H9 (cell line): Measurements from ENCODE around the gene WDR5. TPM values are rescaled to one million over a fixed set of nuclear protein-coding genes. Genes with fewer than 3 reads are reported as not detected.

Source experiments
- DNase-seq: peaks from one replicate; pipeline ENCODE4 v3.0.0-alpha.2; 2017
- H2AFZ ChIP-seq: one replicate; pipeline ENCODE4 v1.6.1; 2013; ENCODE audit warnings: mild to moderate bottlenecking, low read length, control low read depth, moderate library complexity
- H2AK5ac ChIP-seq: 2 replicates; pipeline ENCODE4 v1.6.1; 2013; ENCODE audit warnings: low read length, control low read depth, mixed read lengths; ENCODE audit not compliant: insufficient read length
- H2BK120ac ChIP-seq: one replicate; pipeline ENCODE4 v1.6.1; 2013; ENCODE audit warnings: low read depth, mild to moderate bottlenecking, low read length, control low read depth, inconsistent platforms; ENCODE audit not compliant: poor library complexity, severe bottlenecking
- H2BK12ac ChIP-seq: 2 replicates; pipeline ENCODE4 v1.6.1; 2013; ENCODE audit warnings: low read length, control low read depth, mixed read lengths, low read depth; ENCODE audit not compliant: insufficient read length
- H2BK15ac ChIP-seq: 2 replicates; pipeline ENCODE4 v1.6.1; 2013; ENCODE audit warnings: low read depth, low read length, control low read depth
- H2BK20ac ChIP-seq: one replicate; pipeline ENCODE4 v1.6.1; 2013; ENCODE audit warnings: low read depth, mild to moderate bottlenecking, low read length, control low read depth, inconsistent platforms; ENCODE audit not compliant: poor library complexity, severe bottlenecking
- H2BK5ac ChIP-seq: 2 replicates; pipeline ENCODE4 v1.6.1; 2013; ENCODE audit warnings: low read length, control low read depth, mixed read lengths; ENCODE audit not compliant: insufficient read length
- H3K14ac ChIP-seq: 2 replicates; pipeline ENCODE4 v1.6.1; 2013; ENCODE audit warnings: low read length, control low read depth; ENCODE audit not compliant: insufficient read depth
- H3K18ac ChIP-seq: 2 replicates; pipeline ENCODE4 v1.6.1; 2013; ENCODE audit warnings: low read depth, mild to moderate bottlenecking, mixed read lengths, low read length, control low read depth; ENCODE audit not compliant: insufficient read length
- H3K23ac ChIP-seq: 2 replicates; pipeline ENCODE4 v1.6.1; 2013; ENCODE audit warnings: low read length, control low read depth, mixed read lengths, low read depth; ENCODE audit not compliant: insufficient read length
- H3K23me2 ChIP-seq: 2 replicates; pipeline ENCODE4 v1.6.1; 2013; ENCODE audit warnings: low read depth, mild to moderate bottlenecking, mixed read lengths, low read length, control low read depth; ENCODE audit not compliant: insufficient read length, poor library complexity, severe bottlenecking
- H3K27ac ChIP-seq: 2 replicates; pipeline ENCODE4 v1.5.1; 2013; ENCODE audit warnings: low read length, control low read depth, mixed read lengths, low read depth; ENCODE audit not compliant: insufficient read length
- H3K27me3 ChIP-seq: 2 replicates; pipeline ENCODE4 v1.6.1; 2013; ENCODE audit warnings: low read length, control low read depth, inconsistent platforms; ENCODE audit not compliant: insufficient read depth
- H3K4ac ChIP-seq: 2 replicates; pipeline ENCODE4 v1.6.1; 2013; ENCODE audit warnings: low read depth, mild to moderate bottlenecking, control low read depth, inconsistent platforms, low read length, moderate library complexity
- H3K4me1 ChIP-seq: 2 replicates; pipeline ENCODE4 v1.6.1; 2013; ENCODE audit warnings: low read length, control low read depth, inconsistent platforms; ENCODE audit not compliant: insufficient read depth
- H3K4me2 ChIP-seq: 2 replicates; pipeline ENCODE4 v1.6.1; 2013; ENCODE audit warnings: low read length, control low read depth, mixed read lengths; ENCODE audit not compliant: insufficient read length, insufficient read depth
- H3K56ac ChIP-seq: 2 replicates; pipeline ENCODE4 v1.6.1; 2013; ENCODE audit warnings: low read depth, mild to moderate bottlenecking, mixed read lengths, low read length, control low read depth; ENCODE audit not compliant: insufficient read length
- H3K79me1 ChIP-seq: 2 replicates; pipeline ENCODE4 v1.6.1; 2013; ENCODE audit warnings: low read depth, mild to moderate bottlenecking, moderate library complexity, low read length, control low read depth, inconsistent platforms; ENCODE audit not compliant: insufficient read depth, poor library complexity, severe bottlenecking
- H3K79me2 ChIP-seq: 2 replicates; pipeline ENCODE4 v1.6.1; 2013; ENCODE audit warnings: low read length, control low read depth, inconsistent platforms; ENCODE audit not compliant: insufficient read depth
- H3K9ac ChIP-seq: 2 replicates; pipeline ENCODE4 v1.6.1; 2013; ENCODE audit warnings: low read length, control low read depth, mixed read lengths; ENCODE audit not compliant: insufficient read length; ENCODE audit errors: extremely low read depth
- H3K9me3 ChIP-seq: one replicate; pipeline ENCODE4 v1.6.1; 2013; ENCODE audit warnings: low read depth, low read length, inconsistent platforms; ENCODE audit not compliant: control insufficient read depth
- H3T11ph ChIP-seq: one replicate; pipeline ENCODE4 v1.6.1; 2013; ENCODE audit warnings: mild to moderate bottlenecking, low read length, control low read depth, inconsistent platforms
- H4K20me1 ChIP-seq: one replicate; pipeline ENCODE4 v1.6.1; 2013; ENCODE audit not compliant: control insufficient read depth, insufficient read length, insufficient read depth
- H4K5ac ChIP-seq: 2 replicates; pipeline ENCODE4 v1.6.1; 2013; ENCODE audit warnings: low read depth, mild to moderate bottlenecking, mixed read lengths, low read length, control low read depth; ENCODE audit not compliant: insufficient read length
- H4K8ac ChIP-seq: replicated peaks from 2 replicates; pipeline ENCODE4 v1.6.1; 2013; ENCODE audit warnings: low read length, control low read depth, mixed read lengths, low read depth; ENCODE audit not compliant: insufficient read length
- H4K91ac ChIP-seq: 2 replicates; pipeline ENCODE4 v1.6.1; 2013; ENCODE audit warnings: low read depth, mild to moderate bottlenecking, moderate library complexity, mixed read lengths, low read length, control low read depth; ENCODE audit not compliant: insufficient read length
- H3K27ac Mint-ChIP-seq, 3 experiments: 2 replicates in 2 of 3; 3 replicates in 1 of 3; pipeline ENCODE4 v1.8.0; 2020 to 2021; ENCODE audit warnings: mixed read lengths in 3 of 3, mild to moderate bottlenecking in 1 of 3, moderate library complexity in 1 of 3
- H3K27me3 Mint-ChIP-seq: 2 replicates; pipeline ENCODE4 v1.8.0; 2021; ENCODE audit warnings: low read depth, mild to moderate bottlenecking, moderate library complexity, mixed read lengths
- H3K36me3 Mint-ChIP-seq, 3 experiments: 2 replicates in 2 of 3; 3 replicates in 1 of 3; pipeline ENCODE4 v1.8.0; 2020 to 2021; ENCODE audit warnings: low read depth in 3 of 3, mixed read lengths in 3 of 3; ENCODE audit not compliant: insufficient read depth in 1 of 3
- H3K4me1 Mint-ChIP-seq, 2 experiments: 2 replicates each; pipeline ENCODE4 v1.8.0; 2020; ENCODE audit warnings: mixed read lengths in 2 of 2
- H3K4me3 Mint-ChIP-seq, 2 experiments: 2 replicates in 1 of 2; 3 replicates in 1 of 2; pipeline ENCODE4 v1.8.0; 2020 to 2021; ENCODE audit warnings: mild to moderate bottlenecking in 2 of 2, mixed read lengths in 2 of 2, moderate library complexity in 1 of 2
- H3K9me3 Mint-ChIP-seq, 2 experiments: 2 replicates in 1 of 2; 3 replicates in 1 of 2; pipeline ENCODE4 v1.8.0; 2020; ENCODE audit warnings: mild to moderate bottlenecking in 2 of 2, mixed read lengths in 2 of 2, moderate library complexity in 1 of 2
- CTCF ChIP-seq: fragments of 200-600 bp; sonication (generic); conservative IDR thresholded peaks from 3 replicates; pipeline ENCODE4 v1.8.0; 2021; ENCODE audit warnings: antibody characterized with exemption, mild to moderate bottlenecking
- WGBS: extraction: QIAGEN DNeasy Blood & Tissue Kit; methylation state at CpG from one replicate; pipeline ENCODE4 v1.1.7; 2013; ENCODE audit warnings: missing lambda C conversion rate, low lambda C conversion rate, mixed read lengths; ENCODE audit not compliant: insufficient read length; ENCODE audit errors: extremely low coverage; 5-methylcytosine and 5-hydroxymethylcytosine counted together
- total RNA-seq: library from RNA; stranded (reverse); gene quantifications from 2 replicates; pipeline ENCODE4 v1.2.1, GENCODE V29; 2021

The WDR5 gene
- total RNA-seq, 1 experiment from 2014 or later = 72.3 TPM

GRCh38 chr9:134204041-134204440 is 68.2 kb downstream of the WDR5 start:
- H3K4me1 ChIP-seq = no peaks in the 10 kb centered on the region
- no peaks in the 10 kb centered on the region for H3K23me2 ChIP-seq
- H2BK12ac ChIP-seq = no peak overlapping the region
- H3K79me2 ChIP-seq = no peaks in the 10 kb centered on the region
- no peaks in the 10 kb centered on the region for H3K9me3 ChIP-seq
- no peak overlapping the region for H4K8ac ChIP-seq
- H3K27me3 ChIP-seq = no peaks in the 10 kb centered on the region
- H3K56ac ChIP-seq = no peak overlapping the region
- no peak overlapping the region for H3K23ac ChIP-seq
- H3K9ac ChIP-seq = no peak overlapping the region
- Mint-ChIP-seq H3K4me1 (peaks cover 5 to 9% of the 10 kb centered on the region in 2 experiments), H3K27me3 (peaks cover 1% of the 10 kb centered on the region), H3K9me3 (no peaks in the 10 kb centered on the region), H3K27ac (no peak overlapping the region), H3K4me3 (no peak overlapping the region), H3K36me3 (no peaks in the 10 kb centered on the region)
- no peak overlapping the region for H2BK120ac ChIP-seq
- H3T11ph ChIP-seq = no peak overlapping the region
- no peak overlapping the region for H2BK20ac ChIP-seq
- H4K20me1 ChIP-seq = no peaks in the 10 kb centered on the region
- no peak for DNase-seq
- TF ChIP-seq CTCF = no peak
- no peak overlapping the region for H3K4me2 ChIP-seq
- H3K18ac ChIP-seq = no peak overlapping the region
- no peak overlapping the region for H3K14ac ChIP-seq
- no peaks in the 10 kb centered on the region for H3K79me1 ChIP-seq
- H2AFZ ChIP-seq = no peak overlapping the region
- no CpG with 5 or more reads among the region's 1 CpG for WGBS
- no peak overlapping the region for H2BK15ac ChIP-seq
- no peak overlapping the region for H4K91ac ChIP-seq
- H3K27ac ChIP-seq = no peak overlapping the region
- no peak overlapping the region for H4K5ac ChIP-seq
- no peak overlapping the region for H3K4ac ChIP-seq
- H2AK5ac ChIP-seq = no peak overlapping the region
- no peak overlapping the region for H2BK5ac ChIP-seq
